ENCODE measurements around the gene UBR1.
"Not testable (repeated sequence)": the region's sequence is repeated elsewhere in the genome, so short reads cannot be mapped to it uniquely, and the experiment has no call there.

Gene UBR1

GRCh38 chr15:42918047-42918446 is 187.8 kb downstream of the UBR1 start:
- DNase-seq (ENCODE audit: low read depth in 2 of 3, low spot score in 1 of 3) = no peak

- no peak for DNase-seq (ENCODE audit: low read depth in 2 of 3, low spot score in 1 of 3)
Measured at GRCh38 chr15:42915654-42916315, 190.1 kb downstream of the UBR1 start.

GRCh38 chr15:42914728-42915497 is 190.9 kb downstream of the UBR1 start:
- no peak for DNase-seq (ENCODE audit: low read depth in 2 of 3, low spot score in 1 of 3)

GRCh38 chr15:42911058-42911592 is 194.7 kb downstream of the UBR1 start:
- DNase-seq (ENCODE audit: low read depth in 2 of 3, low spot score in 1 of 3) = no peak

- DNase-seq (ENCODE audit: low read depth in 2 of 3, low spot score in 1 of 3) = no peak
Measured at GRCh38 chr15:42908538-42908937, 197.3 kb downstream of the UBR1 start.

- DNase-seq (ENCODE audit: low read depth in 2 of 3, low spot score in 1 of 3) = no peak
Measured at GRCh38 chr15:42903388-42904324, 202.2 kb downstream of the UBR1 start.

GRCh38 chr15:42893911-42894310 is 211.9 kb downstream of the UBR1 start:
- not testable (repeated sequence) for DNase-seq (ENCODE audit: low read depth in 2 of 3, low spot score in 1 of 3)
